Activated CD8-positive, alpha-beta memory T cell treated with anti-CD3 and anti-CD28 coated beads for 24 hours (primary cell): Measurements from ENCODE around the gene THBS4.

Experiments used
- DNase-seq: peaks from one replicate; pipeline ENCODE4 v3.0.0-alpha.2; 2020

The THBS4 gene

DNA sequence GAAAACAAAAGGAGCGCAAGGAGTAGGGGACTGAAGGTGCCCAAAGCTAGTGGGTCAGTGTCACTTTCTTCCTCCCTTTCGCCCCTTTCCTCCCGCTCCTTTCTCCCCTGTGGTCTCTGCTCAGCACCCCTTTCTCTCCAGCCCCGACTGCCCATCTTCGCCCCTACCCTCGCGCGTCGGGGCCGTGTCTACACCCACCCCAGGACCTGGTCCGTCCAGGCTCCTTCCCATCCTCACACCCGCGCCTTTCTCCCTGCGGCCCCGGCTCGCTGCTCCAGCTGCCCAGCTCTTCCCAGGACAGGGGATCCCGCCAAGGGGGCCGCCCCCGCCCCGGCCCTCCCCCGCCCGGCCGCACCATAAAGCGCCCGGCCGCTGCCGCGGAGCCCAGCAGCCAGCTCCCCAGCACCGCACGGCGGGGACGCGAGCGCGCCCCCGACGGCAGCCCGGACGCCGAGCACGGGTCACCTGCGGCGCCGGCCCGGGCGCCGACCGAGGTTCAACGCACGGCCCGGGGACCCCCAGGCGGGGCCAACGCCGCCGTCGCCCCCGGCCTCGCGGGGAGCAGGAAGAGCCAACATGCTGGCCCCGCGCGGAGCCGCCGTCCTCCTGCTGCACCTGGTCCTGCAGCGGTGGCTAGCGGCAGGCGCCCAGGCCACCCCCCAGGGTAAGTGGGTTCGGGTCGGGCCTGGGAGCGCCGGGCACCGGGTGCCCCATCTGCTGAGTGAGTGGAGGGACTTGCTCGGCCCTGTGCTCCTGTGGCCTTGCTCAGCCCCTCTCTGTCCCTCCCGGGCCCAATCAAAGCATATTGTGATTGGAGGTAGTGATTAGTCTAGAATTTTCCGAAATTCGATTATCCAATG lies at the start of gene THBS4:
Gene THBS4, plus strand, starts transcription at position 387 of the 860 bp plus-strand sequence. Its CDS starts 190 bp downstream, at position 577.
- DNase-seq: peak; percentile 61

DNA sequence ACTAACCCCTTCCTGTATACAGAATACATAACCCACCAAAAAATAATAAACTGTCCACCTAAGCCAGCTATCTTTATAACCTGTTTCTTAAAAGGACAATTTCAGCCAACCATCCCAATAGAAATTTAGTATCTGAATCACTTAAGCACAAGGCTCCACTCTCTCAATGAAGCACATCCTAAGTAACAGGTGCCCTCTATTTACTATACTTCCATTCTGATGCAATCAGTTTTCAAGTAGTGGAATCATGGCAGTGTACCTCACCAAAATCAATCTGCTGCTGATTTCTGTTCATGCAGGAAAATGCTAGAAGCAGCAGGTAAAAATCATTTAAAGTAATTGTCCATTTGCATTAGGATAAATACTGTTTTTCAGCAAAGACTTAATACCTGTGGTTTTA lies 48.9 kb upstream of the THBS4 start:
- DNase-seq: no peak

DNA sequence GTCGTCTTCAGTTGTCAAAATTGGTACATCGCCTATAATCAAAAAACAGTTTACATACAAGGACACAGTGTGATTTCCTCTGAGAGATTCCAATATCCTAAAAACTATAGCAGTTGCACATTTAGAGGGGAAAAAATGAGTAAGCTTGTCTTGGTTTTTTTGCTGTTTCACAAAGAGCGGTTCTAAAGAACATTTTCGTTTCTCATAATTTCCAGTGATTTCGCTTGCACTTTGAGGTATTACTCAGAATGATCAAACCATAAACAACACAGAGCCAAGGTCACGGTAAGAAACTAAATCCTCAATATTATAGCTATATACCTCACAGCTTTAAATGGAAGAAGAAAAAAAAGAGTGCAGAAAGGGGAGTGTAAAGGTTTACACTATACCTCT lies 44.9 kb upstream of the THBS4 start:
- DNase-seq: no peak

DNA sequence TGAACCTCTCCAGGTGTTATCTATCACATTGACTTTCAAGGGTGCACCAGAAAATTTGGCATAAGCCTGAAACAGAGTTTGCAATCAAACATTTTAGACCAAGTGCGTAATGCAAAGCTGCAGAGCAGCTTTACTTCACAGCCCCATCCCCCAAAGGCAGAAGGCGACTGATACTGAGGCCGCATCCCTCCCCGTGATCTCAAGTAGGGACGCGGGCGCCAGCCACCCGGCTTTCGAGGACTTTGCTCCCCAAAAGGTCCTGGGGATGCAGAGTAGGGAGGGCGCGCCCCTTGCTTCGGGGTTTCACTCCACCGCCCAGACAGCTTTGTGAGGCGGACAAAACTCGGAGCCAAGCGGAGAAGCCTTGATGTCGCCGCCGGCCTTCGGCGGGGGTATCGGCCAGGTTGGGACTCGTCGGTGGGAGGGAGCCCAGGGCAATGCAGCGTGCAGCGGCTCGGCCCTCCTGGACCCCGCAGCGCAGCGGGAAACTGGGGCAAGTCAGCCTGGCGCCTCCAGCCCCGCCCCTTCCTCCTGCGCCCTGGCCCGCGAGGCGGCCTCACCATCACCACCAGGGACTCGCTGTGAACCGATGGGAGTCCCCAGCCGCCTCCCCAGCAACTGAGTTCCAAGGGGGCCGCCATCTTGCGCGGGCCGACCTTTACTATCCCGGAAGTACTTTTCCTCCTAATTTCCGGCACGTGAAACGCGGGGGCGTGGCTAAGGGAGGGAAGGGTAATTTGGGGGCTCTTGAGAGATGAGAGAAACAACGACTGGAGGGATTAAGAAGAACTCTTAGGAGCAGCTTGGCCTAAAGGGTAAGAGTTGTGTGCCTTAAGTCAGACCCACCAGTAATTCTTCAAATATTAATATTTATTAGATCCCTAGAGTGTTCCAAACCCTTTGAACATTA lies 44.3 kb upstream of the THBS4 start, which contains the start of gene MTX3:
Gene MTX3, minus strand, starts transcription at position 665 of the 910 bp plus-strand sequence. Its CDS starts 24 bp downstream, at position 641.
- peak; percentile 95 for DNase-seq

DNA sequence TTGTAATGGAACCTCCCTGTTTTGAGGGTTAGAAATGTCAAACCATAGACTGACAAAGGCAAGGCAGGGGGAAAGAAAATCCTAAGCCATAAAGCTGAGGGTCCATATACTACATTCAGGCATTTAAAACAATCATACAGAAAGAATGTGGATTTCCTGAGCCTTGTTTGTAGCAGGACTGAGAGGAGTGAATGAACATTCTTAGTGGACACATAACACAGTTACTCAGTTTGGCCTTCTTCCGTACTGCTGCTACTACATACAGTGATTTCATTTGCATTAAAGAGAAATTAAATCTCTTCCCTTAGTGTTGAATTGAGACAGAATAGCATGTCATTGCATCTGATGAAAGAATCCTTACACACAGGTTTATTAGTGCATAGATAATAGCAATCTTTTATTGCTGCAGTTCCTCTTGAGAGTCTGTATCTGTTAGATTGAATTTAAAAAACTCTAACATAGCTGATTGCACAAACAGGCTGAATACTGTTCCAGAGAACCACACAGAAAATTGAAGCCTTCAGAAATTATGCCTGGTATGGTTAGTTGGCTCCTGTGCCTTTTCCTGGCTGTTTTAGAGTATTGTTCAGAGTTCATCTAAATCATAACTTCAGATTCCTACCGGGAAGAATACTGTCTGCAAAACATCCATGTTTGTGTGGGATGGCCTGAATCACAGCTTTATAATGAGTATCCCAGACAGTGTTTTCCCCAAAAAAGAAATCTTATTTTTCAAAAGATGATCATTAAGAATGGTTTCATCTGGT lies 42.1 kb upstream of the THBS4 start:
- no peak for DNase-seq

DNA sequence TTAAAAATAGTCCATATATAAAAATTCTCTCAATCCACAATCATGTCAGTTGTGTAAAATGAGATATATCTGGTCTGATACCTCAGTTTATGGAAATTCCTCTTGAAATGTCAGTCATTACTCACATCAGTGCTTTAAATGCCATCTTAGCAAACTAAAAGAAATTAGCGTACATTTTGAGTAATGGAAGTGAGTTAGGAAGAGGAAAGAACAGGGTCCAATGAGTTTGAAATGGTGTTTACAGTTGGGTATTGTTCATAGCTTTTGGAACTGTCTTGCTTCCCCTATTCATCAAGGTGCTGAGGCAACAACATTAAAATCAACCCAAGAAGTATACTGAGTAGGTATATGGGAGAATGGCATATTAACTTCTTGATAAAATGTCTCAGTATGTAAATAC lies 35.4 kb upstream of the THBS4 start:
- no peak for DNase-seq

DNA sequence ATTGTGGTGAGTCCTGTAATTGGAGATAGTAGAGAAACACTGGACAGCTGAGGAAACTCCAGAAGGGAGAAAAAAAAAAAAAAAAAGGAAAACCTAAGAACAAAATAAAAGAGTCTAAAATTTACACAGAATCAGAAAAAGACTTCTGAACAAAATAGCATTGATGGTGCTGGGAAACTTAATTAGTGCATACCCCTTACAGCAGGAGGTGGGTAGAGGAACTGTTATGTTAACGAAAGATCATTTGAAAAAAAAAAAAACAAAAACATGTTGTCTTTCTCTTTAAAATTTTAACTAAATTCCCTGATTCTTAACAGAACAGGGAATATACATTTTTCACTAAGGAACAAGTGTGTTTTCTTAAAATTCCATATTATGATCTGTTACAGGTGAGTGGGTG lies 32.5 kb upstream of the THBS4 start:
- no peak for DNase-seq

DNA sequence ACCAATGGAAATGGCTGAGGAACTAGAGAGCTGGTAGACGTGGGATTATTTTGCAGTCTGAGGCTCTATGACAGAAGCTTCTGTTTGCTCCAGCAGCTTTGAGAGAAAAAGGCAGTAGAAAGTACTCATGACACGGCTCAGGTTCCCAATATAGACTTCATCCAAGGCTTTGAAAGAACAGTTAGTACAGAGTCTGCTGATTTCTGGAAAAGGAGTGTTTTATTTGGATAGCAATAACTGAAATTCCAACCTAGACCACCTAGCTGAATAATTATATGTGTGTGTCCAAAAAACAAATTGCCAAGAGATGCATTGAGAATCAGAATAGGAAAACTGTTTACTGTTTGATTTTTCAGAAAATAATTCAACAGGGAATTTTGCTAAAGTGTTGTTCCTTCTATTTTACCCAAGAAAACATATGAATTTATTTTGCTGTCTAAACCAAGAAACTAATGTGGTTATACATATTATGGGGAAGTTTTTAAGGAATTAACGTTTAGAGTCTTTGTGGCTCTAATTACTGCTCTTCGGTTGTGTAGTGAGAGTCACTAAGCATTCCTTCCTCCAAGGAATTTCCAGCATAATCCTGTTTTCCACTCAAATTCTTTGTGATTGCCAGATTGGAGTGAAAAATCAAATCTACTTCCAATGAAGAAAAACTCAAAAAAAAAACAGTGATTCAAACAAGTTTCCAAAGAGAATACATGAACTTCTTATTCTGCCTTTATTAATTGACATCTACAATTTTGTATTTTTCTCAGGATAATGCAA lies 26.0 kb upstream of the THBS4 start:
- DNase-seq: no peak

DNA sequence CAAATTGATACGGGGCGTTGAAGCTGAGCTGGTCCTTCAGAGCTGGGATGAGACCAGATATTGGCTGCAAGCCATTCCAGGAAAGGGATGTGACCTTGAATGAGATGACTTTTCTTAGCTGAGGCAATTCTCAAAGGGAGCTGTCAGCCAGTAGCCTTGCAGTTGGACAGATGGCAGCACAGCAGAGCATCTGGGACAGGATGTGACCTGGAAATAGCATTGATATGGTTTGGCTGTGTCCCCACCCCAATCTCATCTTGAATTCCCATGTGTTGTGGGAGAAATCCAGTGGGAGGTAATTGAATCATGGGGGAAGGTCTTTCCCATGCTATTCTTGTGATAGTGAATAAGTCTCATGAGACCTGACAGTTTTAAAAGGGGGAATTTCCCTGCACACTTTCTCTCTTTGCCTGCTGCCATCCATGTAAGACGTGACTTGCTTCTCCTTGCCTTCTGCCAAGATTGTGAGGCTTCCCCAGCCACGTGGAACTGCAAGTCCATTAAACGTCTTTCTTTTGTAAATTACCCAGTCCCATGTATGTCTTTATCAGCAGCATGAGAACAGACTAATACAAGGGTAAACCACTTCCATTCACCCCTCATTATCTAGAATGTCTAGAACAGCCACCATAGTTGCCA lies 24.3 kb upstream of the THBS4 start:
- no peak for DNase-seq

DNA sequence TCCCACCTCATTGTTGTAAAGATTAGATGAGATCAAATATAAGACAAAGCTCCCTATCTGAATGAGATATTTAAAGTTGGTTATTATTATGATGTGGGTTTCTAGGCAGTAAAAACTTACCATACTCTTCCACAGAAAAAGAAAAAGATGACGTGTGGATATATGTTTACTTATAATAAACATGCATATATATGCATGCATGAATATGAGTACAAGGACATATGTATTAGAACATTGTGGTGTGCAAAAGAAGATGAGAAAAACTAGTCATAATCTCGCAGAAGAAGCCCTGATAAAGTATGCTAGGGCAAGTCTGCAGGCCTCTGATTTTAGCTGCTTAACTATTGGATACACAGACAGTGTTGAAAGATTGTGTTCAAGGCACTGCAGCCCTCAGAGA lies 10.1 kb upstream of the THBS4 start:
- DNase-seq: no peak

DNA sequence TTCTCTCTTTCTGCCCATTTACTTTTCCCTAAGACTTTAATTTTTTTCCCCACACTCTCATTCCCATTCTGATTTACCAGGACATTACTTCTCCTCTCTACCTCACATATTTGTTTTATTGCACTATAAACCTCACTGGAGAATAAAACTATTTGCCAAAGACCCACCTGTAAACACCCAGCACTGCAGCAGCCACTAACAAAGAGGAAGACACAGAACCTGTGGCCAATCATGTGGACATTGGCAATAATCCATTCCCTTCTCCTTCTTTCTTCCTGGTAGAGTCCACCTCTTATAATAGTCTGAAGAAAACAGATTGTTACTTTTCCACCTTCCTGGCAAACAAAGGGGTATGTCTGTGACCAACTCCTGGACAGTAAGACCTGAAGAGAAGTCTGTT lies 8.3 kb upstream of the THBS4 start:
- no peak for DNase-seq

DNA sequence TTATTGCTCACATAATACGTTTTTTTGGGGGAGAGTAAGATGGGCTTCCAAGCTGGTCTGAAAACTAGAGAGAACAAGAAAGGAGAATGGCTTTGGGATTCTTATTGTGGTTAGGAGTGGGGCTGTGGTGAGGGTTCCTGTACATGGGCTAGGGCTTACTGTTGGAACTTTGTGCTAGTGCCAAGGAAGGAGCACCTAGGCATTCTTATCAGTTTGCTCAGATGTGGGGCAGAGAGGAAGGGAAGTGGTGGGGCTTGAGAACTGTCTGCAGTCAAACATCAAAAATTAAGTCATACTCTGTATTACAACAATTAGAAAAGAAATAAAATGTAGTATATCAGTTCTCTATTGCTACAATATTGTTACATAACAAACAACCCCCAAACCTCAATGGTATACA lies 4.0 kb upstream of the THBS4 start:
- no peak for DNase-seq

DNA sequence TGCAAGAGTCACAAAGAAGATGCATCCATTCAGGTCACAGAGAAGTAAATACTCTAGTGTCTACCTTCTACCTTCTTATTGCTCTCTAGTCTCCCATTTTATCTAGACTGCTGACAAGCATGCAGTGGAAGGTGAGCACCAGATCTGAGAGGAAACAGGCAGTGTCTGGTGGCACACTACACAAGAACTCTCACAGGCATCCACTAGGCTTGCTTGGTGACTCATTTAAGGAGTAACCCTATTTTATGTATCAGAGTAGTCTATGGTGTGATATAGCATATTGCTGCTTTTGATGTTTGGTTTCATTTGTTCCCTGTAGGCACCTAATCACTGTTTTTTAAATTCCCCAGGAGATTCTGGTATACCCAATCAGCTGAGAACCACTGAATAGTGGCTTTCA lies 1.6 kb upstream of the THBS4 start:
- DNase-seq: no peak

DNA sequence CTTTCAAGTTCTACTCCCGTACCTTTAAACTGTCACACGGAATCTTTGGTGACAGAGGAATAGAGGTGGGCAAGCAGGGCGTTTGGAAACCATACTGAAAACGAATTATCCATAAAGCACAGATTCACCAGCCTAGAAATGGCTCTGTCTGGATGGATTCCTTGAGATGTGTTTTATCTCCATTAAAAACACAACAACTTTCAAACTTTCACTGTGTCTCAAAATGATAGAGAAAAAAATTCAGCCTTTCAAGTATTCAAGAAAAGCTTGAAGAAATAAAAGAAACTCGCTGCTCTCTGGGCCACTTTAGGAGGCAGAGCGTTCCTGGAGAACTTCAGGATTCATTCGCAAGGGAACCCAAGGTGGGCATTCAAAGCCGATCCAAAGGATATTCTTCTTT lies 589 bp upstream of the THBS4 start:
- DNase-seq: no peak

DNA sequence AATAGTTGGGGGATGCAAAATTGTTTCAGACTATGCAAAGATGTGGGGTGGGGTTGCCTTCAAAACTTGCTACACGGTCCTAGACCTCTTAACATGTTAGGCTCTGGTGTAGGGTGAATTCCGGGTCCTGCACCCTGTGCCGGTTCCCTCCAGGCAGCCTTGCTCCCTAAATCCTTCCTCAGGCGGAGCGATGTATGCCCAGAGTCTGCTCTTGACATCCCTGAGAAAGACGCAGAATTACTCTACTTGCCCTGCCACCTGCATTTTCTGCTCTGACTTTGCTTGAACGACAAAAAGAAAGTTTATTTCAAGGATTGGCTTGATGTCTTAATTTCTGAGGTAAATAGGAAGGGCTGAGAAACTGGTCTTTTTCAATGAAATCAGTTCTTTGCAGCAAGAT lies 691 bp downstream of the THBS4 start:
- DNase-seq: no peak

DNA sequence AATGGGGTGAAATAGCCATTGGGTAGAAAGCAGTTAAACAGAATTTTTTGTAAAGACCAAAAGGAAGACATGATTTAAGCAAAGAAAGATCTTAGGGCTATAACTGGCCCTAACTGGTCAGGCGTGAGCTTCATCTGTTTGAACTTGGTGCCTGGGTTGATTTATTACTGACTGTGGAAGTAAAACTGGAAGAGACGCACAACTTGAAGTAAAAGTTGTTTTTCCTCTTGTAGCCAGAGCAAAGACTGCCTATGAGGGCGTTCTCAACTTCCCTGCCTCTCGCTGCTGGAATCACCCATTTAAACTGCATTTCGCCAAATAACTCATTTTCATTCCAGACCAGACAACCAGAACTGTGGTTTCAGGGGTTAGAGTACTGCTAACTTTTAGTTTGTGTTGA lies 1.5 kb downstream of the THBS4 start:
- no peak for DNase-seq

DNA sequence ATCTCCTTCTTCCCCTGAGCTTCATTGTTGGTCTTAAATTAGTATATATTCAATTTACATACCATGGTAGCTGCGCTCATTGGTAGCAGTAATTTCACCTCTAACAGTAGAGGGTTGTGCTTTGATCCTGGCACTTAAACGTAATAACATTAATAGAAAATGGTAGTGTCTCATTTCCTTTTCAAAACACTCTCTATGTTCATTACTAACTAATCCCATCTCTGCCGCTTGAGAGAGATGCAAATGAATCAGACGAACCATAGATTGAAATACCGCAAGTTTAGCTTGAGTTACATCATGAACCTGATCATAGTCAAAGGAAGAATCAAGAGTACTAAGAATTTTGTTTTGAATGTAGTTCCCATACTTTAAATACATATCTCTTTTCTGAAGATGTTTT lies 2.2 kb downstream of the THBS4 start:
- no peak for DNase-seq

DNA sequence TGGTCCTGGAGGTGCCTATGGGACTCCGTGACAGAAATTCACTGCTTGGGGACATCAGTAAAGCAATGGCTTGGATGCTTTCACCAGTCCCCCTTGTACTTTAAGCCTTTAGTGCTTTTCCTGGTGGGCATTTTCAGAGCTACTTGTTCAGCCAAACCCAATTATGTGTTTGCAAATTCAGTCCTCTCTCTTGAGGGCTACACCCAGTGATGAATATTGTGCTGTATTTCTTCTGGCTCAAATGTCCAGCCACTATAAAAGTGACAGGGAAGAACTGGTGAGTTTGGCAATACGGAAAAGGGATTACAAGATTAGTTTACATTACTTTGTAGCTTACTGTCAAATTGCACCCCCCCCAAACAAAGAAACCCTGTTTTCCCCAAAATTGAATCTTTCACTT lies 4.5 kb downstream of the THBS4 start:
- no peak for DNase-seq

DNA sequence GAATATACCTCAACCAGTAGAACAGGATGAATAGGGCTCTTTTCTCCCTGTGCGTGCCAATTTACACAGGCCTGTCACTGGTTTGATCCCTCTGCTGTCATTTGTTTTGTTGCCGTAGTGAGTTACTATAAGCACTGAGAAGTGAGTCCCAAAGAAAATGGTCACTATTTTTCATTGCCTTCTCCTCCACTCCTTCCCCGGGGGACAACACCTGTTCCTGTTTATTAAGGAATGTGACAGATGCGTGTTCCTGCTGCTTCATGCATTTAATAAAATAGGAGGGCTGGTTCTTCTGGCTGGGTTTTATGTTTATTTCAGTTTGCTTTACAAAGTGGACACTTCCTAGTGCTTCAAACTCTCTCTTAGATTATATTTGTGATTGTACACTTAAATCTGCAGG lies 6.4 kb downstream of the THBS4 start:
- DNase-seq: no peak

DNA sequence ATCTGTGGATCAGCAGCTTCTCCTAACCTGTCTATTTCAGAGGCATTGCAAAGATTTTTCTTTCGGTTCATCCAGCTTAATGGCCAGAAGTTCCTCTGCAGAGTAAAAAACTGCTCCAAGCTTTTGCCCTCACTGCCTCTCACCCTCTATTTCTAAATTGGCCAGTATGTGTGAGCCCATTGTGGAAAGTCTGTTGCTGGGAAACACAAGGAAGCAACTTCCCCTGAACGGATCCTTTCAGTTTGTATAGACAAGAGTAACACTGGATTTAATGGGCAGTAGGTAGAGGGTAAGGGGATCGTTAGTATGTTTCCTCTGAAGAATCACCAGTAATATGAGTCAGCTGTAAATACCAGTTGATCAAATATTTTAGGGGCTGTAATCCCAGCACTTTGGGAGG lies 7.2 kb downstream of the THBS4 start:
- DNase-seq: no peak

DNA sequence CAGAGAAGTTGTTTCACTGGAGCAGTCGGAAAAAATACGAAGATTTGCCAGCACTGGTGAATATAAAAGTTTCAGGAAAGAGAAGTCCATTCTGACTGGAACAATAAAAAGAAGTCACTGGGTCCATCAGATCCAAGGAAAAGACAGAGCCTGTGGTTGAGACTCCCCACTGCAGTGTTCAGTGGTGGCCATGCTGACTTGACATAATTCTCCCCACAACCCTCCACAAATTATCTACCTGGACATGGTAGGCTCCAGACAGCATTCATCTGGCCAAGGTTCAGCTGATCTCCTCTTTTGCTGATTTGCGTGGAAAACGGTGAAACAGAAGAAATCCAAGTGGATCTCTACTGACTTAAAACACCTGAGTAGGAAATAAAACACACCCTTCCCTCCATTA lies 8.0 kb downstream of the THBS4 start:
- no peak for DNase-seq
